Activated naive CD4-positive, alpha-beta T cell treated with anti-CD3 and anti-CD28 coated beads, Interleukin-2, amount 50 U/mL, for 72 hours (primary cell): ENCODE measurements around the gene ADAMTS7. TPM values are rescaled to one million over a fixed set of nuclear protein-coding genes. Genes with fewer than 3 reads are reported as not detected.
"Not testable (repeated sequence)": the region's sequence is repeated elsewhere in the genome, so short reads cannot be mapped to it uniquely, and the experiment has no call there.

Experiments
- ATAC-seq, 2 donors: fragments of 150-1000 bp; cut with Tn5 transposase; 2 replicates each; pipeline ENCODE4 v1.10.0; 2021; ENCODE audit warnings: mild to moderate bottlenecking in 2 of 2, moderate library complexity in 2 of 2
- DNase-seq, 2 donors: peaks; one replicate each; pipeline ENCODE4 v3.0.0; 2021 to 2022; ENCODE audit warnings: low spot score in 2 of 2
- H3K27ac Mint-ChIP-seq, 2 donors: one replicate each; pipeline ENCODE4 v1.8.0; 2022; ENCODE audit warnings: mild to moderate bottlenecking in 2 of 2, mixed read lengths in 2 of 2
- H3K36me3 Mint-ChIP-seq, 2 donors: one replicate each; pipeline ENCODE4 v1.8.0; 2022; ENCODE audit warnings: mixed read lengths in 2 of 2
- H3K9me3 Mint-ChIP-seq, 2 donors: one replicate each; pipeline ENCODE4 v1.8.0; 2022; ENCODE audit warnings: mixed read lengths in 2 of 2
- total RNA-seq, 2 donors: library from RNA; stranded (reverse); gene quantifications; one replicate each; pipeline ENCODE4 v1.2.3, GENCODE V29; 2022

Gene ADAMTS7
- total RNA-seq, 2 donors from 2014 or later, result 1.4 to 4.3 TPM

GRCh38 chr15:78774451-78774990 lies 36.7 kb downstream of the ADAMTS7 start:
- H3K36me3 Mint-ChIP-seq, H3K9me3 Mint-ChIP-seq, ATAC-seq, DNase-seq, H3K27ac Mint-ChIP-seq: not testable (repeated sequence)

GRCh38 chr15:78773765-78774450 lies 37.4 kb downstream of the ADAMTS7 start:
- ATAC-seq, H3K9me3 Mint-ChIP-seq, H3K36me3 Mint-ChIP-seq, H3K27ac Mint-ChIP-seq, DNase-seq: not testable (repeated sequence)

GRCh38 chr15:78772738-78773137 lies 38.5 kb downstream of the ADAMTS7 start:
- H3K36me3 Mint-ChIP-seq, result no peaks in the 10 kb centered on the region
- ATAC-seq (no peak), DNase-seq (no peak)
- no peaks in the 10 kb centered on the region for H3K9me3 Mint-ChIP-seq
- no peak overlapping the region for H3K27ac Mint-ChIP-seq

- not testable (repeated sequence) for H3K9me3 Mint-ChIP-seq, ATAC-seq, H3K27ac Mint-ChIP-seq, DNase-seq, H3K36me3 Mint-ChIP-seq
Measured at GRCh38 chr15:78771436-78772000, 39.7 kb downstream of the ADAMTS7 start.

- not testable (repeated sequence) for H3K9me3 Mint-ChIP-seq, DNase-seq, H3K36me3 Mint-ChIP-seq, ATAC-seq, H3K27ac Mint-ChIP-seq
Measured at GRCh38 chr15:78771020-78771419, 40.2 kb downstream of the ADAMTS7 start.

- H3K36me3 Mint-ChIP-seq, H3K9me3 Mint-ChIP-seq, DNase-seq, ATAC-seq: not testable (repeated sequence)
- peak overlapping the region; percentile 52 to 66 for H3K27ac Mint-ChIP-seq
Measured at GRCh38 chr15:78769473-78770225, 41.6 kb downstream of the ADAMTS7 start.

GRCh38 chr15:78768531-78769408 lies 42.5 kb downstream of the ADAMTS7 start:
- DNase-seq, result no peak
- no peaks in the 10 kb centered on the region for H3K36me3 Mint-ChIP-seq
- no peaks in the 10 kb centered on the region for H3K9me3 Mint-ChIP-seq
- ATAC-seq, result no peak
- H3K27ac Mint-ChIP-seq, result peak overlapping the region; percentile 65 to 85

- ATAC-seq (no peak), DNase-seq (no peak)
- Mint-ChIP-seq H3K36me3 (no peaks in the 10 kb centered on the region), H3K9me3 (no peaks in the 10 kb centered on the region), H3K27ac (peak overlapping the region in 1 of 2 donors; percentile 85)
Measured at GRCh38 chr15:78768096-78768495, 43.2 kb downstream of the ADAMTS7 start.

- H3K9me3 Mint-ChIP-seq, result no peaks in the 10 kb centered on the region
- no peaks in the 10 kb centered on the region for H3K36me3 Mint-ChIP-seq
- DNase-seq (no peak), ATAC-seq (no peak)
- H3K27ac Mint-ChIP-seq, result no peak overlapping the region
Measured at GRCh38 chr15:78767331-78767951, 43.8 kb downstream of the ADAMTS7 start.

- not testable (repeated sequence) for ATAC-seq, H3K9me3 Mint-ChIP-seq, H3K27ac Mint-ChIP-seq
Measured at GRCh38 chr15:78766641-78767071, 44.6 kb downstream of the ADAMTS7 start.

GRCh38 chr15:78766041-78766440 lies 45.2 kb downstream of the ADAMTS7 start:
- H3K27ac Mint-ChIP-seq, result no peak overlapping the region

More at GRCh38 chr15:78766641-78767071, 44.6 kb downstream of the ADAMTS7 start:
- not testable (repeated sequence) for H3K36me3 Mint-ChIP-seq, DNase-seq

GRCh38 chr15:78765154-78765860 lies 46.0 kb downstream of the ADAMTS7 start:
- ATAC-seq, H3K27ac Mint-ChIP-seq, H3K36me3 Mint-ChIP-seq, DNase-seq, H3K9me3 Mint-ChIP-seq: not testable (repeated sequence)

More at GRCh38 chr15:78766041-78766440, 45.2 kb downstream of the ADAMTS7 start:
- no peak for ATAC-seq
- no peaks in the 10 kb centered on the region for H3K36me3 Mint-ChIP-seq
- H3K9me3 Mint-ChIP-seq, result no peaks in the 10 kb centered on the region
- DNase-seq, result no peak

GRCh38 chr15:78764340-78765153 lies 46.7 kb downstream of the ADAMTS7 start:
- ATAC-seq, H3K27ac Mint-ChIP-seq, H3K9me3 Mint-ChIP-seq, DNase-seq, H3K36me3 Mint-ChIP-seq: not testable (repeated sequence)

GRCh38 chr15:78763796-78764241 lies 47.4 kb downstream of the ADAMTS7 start:
- Mint-ChIP-seq H3K9me3 (no peaks in the 10 kb centered on the region), H3K27ac (peak overlapping the region in 1 of 2 donors; percentile 82), H3K36me3 (no peaks in the 10 kb centered on the region)
- DNase-seq (no peak), ATAC-seq (no peak)
